ENCODE results near the gene GRM8.

GRM8 gene

GRCh38 chr7:126696256-126697038 lies 556.3 kb downstream of the GRM8 start:
- FAIRE-seq (no peak), DNase-seq (ENCODE audit: insufficient read length, low spot score) (no peak)
- TF ChIP-seq, protein P1, sequence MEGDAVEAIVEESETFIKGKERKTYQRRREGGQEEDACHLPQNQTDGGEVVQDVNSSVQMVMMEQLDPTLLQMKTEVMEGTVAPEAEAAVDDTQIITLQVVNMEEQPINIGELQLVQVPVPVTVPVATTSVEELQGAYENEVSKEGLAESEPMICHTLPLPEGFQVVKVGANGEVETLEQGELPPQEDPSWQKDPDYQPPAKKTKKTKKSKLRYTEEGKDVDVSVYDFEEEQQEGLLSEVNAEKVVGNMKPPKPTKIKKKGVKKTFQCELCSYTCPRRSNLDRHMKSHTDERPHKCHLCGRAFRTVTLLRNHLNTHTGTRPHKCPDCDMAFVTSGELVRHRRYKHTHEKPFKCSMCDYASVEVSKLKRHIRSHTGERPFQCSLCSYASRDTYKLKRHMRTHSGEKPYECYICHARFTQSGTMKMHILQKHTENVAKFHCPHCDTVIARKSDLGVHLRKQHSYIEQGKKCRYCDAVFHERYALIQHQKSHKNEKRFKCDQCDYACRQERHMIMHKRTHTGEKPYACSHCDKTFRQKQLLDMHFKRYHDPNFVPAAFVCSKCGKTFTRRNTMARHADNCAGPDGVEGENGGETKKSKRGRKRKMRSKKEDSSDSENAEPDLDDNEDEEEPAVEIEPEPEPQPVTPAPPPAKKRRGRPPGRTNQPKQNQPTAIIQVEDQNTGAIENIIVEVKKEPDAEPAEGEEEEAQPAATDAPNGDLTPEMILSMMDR (IDR thresholded peaks at IDR 0.05; ENCODE audit: insufficient read depth, missing control alignments), result no peak

GRCh38 chr7:126690848-126691751 lies 561.6 kb downstream of the GRM8 start:
- TF ChIP-seq, protein P1 (IDR thresholded peaks at IDR 0.05; ENCODE audit: insufficient read depth, missing control alignments), result no peak
- FAIRE-seq (no peak), DNase-seq (ENCODE audit: insufficient read length, low spot score) (no peak)

DNA sequence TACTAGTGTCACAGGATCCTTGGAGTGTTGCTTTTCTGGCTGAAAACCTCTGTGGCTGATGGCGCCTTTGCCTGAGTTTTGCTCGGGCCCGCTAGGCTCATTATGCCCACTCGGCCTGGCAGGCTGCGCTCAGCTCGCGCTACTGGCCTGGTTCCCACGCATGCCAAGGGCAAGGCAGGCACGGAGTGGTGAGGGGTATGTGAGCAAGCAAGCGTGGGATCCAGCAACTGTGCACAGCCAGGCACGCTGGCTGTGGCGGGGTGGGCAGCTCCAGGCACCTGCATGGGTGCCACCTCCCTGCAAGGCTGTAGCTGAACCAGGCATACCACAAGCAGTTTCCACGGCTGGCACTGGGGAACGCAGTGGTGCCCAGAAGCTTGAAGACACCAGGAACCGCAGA lies 562.6 kb downstream of the GRM8 start:
- TF ChIP-seq, protein P1 (IDR thresholded peaks at IDR 0.05; ENCODE audit: insufficient read depth, missing control alignments), result no peak
- DNase-seq (ENCODE audit: insufficient read length, low spot score) (no peak), FAIRE-seq (no peak)

DNA sequence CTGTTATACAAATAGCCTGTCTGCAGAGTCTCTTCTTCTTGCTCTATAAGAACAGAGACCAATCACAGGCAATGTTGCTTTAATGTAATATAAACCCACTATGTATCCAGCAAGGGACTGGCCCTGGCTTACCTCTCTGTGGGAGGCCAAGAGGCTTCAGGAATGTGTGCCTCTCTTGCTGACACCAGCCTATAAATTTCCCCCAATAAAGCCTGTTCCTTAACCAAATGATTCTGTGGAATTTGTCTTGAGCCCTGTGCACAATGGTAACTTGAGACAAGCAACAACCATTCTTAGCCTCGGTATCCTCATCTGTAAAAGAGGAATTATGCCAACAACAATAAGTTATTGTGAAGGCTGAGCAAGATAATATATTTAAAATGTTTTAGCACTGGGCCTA lies 563.7 kb downstream of the GRM8 start:
- DNase-seq (ENCODE audit: insufficient read length, low spot score), result no peak
- TF ChIP-seq, protein P1 (IDR thresholded peaks at IDR 0.05; ENCODE audit: insufficient read depth, missing control alignments), result no peak
- FAIRE-seq, result no peak

DNA sequence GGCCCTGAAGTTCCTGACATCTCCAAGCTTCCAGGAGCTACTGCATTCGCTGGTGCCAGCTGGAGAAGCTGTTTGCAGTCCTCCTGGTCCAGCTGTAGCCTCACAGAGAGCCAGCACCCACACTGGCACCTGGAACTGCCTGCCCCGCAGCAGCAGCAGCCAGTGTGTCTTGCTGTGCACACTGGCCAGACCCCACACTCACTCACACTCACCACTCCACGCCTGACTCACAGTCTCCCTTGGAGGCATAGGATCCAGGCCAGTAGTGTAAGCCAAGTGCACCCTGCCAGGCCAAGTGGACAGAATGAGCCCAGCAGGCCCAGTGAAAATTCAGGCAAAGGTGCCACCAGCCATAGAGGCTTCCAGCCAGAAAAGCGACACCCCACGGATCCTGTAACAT lies 566.3 kb downstream of the GRM8 start:
- TF ChIP-seq, protein P1 (IDR thresholded peaks at IDR 0.05; ENCODE audit: insufficient read depth, missing control alignments), result no peak
- no peak for FAIRE-seq

DNA sequence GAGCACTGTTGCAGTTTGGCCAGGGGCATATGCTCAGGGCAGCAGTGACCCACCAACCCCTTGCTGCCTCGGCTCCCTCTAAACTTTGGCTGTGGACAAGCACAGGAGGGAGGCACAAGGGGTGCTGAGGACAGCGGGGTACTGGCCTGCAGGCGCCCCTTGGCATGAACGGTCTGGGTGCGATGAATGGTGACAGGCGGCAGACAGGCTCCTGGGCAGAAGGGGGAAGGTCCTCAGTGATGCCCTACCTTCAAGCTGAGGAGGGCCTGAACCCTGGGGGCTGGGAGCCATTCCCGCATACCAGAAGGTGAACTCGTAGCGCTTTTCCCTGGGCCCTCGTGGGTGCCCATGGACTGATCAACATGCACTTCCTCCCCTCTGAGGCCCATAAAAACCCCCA lies 567.1 kb downstream of the GRM8 start:
- no peak for FAIRE-seq
- TF ChIP-seq, protein P1 (IDR thresholded peaks at IDR 0.05; ENCODE audit: insufficient read depth, missing control alignments), result no peak
- no peak for DNase-seq (ENCODE audit: insufficient read length, low spot score)

More for the DNA sequence above, 566.3 kb downstream of the GRM8 start:
- no peak for DNase-seq (ENCODE audit: insufficient read length, low spot score)
